Activated CD4-positive, CD25-positive, alpha-beta regulatory T cell treated with anti-CD3 and anti-CD28 coated beads, Interleukin-2, amount 50 U/mL, for 16 hours (primary cell): Measurements from ENCODE around the gene HSFY2.
"Not testable (repeated sequence)": the region's sequence is repeated elsewhere in the genome, so short reads cannot be mapped to it uniquely, and the experiment has no call there.

Source experiments
- DNase-seq: peaks from one replicate; pipeline ENCODE4 v3.0.0-alpha.2; 2020; ENCODE audit warnings: low read depth, low spot score

The HSFY2 gene, protein sequence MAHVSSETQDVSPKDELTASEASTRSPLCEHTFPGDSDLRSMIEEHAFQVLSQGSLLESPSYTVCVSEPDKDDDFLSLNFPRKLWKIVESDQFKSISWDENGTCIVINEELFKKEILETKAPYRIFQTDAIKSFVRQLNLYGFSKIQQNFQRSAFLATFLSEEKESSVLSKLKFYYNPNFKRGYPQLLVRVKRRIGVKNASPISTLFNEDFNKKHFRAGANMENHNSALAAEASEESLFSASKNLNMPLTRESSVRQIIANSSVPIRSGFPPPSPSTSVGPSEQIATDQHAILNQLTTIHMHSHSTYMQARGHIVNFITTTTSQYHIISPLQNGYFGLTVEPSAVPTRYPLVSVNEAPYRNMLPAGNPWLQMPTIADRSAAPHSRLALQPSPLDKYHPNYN

DNA sequence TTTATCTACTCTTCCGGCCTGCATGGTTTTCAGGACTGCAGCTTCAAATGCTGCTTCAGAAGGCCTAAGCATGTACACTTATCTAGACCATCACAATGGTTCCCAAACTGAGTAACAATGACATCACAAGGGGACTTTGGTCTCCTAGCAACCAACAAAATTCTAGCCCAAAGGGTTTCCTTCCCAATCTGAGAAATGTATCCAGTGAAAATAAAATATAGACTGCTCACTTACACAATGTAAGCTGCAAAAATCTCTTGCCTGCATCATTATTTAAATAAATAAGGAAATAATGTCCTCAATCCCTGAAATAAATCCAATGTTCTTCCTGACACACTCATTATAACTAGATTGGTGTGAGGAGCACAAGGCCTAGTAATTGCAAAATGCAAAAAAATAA is at the start of gene HSFY2:
Gene HSFY2, minus strand, starts transcription at position 101 of the 400 bp plus-strand sequence. CDS start 117 bp downstream, outside the sequence.
- DNase-seq = not testable (repeated sequence)

DNA sequence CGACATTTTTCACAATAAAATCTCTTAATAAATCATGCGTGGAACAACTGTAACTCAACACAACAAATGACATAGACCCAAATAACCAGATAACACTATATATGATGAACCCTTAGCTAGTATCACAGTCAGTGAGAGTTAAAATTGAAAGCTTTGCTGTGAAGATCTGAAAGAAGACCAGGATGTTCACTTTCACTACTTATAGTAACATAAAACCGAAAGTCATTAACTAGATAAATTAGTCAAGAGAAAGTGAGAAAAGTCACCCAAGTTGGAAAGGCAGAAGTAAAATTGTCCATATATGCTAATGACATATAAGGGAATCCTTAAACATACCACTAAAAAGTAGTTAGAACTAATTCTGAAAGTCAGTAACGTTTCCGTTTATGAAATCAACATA is 42.2 kb upstream of the HSFY2 start:
- DNase-seq = not testable (repeated sequence)

DNA sequence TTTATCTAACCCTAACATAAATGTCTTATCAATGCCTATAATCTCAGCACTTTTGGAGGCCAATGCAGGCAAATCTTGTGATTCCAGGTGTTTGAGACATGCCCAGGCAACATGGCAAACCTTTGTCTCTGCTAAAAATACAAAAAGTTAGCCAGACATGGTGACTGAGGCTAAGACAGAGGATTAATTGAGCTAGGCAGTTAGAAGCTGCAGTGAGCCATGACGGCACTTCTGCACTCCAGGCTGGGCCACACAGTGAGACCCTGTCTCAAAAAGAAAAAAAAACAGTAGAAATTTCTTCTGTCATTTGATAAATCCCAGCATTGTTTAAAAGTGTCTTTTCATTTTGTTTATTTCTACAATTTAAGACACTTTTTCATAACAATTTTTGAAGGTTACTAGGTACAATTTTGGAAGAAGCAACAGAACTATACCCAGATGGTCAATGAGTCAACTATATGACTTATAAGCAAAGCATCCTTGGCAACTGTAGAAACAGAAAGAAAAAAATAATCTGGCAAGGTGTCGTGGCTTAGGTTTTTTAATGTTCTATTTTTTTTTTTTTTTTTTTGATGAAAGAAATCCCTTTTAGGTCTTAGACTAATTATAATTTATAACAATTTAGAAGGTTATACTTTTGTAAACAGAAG is 15.3 kb upstream of the HSFY2 start:
- not testable (repeated sequence) for DNase-seq

DNA sequence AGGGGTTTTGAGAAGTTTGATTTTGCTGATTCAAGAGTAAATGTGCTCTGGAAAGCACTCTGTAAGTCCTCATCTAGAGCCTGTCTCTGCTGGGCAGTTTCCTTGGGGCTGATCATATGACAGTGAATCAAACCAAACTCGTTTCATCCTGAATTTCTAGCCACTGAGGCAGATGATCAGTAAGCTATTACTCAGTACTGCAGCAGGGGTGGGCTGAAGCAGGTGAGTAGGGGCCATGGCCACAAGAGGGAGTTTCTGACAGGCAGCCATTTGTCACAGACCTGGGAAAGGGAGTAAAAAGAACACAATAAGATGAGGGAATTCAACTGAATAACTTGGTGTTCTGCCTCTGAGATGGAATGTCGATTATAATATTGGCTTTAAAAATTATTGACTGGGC is 19.5 kb downstream of the HSFY2 start:
- not testable (repeated sequence) for DNase-seq

- not testable (repeated sequence) for DNase-seq
Measured at GRCh38 chrY:18753133-18753815, 20.3 kb downstream of the HSFY2 start.

GRCh38 chrY:18723714-18724113 is 49.8 kb downstream of the HSFY2 start:
- DNase-seq = not testable (repeated sequence)
